ENCODE results near the gene NCK2. TPM values are rescaled to one million over a fixed set of nuclear protein-coding genes. Genes with fewer than 3 reads are reported as not detected.

NCK2 gene
- polyA plus RNA-seq, 1 of the 3 experiments (the other 2 are of a cell fraction): 42.8 TPM

- POLR2A ChIA-PET: no interaction called here
- Histone ChIP-seq H3K27ac (ENCODE audit: low read depth in 2 of 2, low read length in 1 of 2) (no peak overlapping the region), H3K9me3 (no peaks in the 10 kb centered on the region), H3K4me3 (ENCODE audit: low read depth in 2 of 2, low read length in 1 of 2) (no peak overlapping the region), H3K9me2 (no peaks in the 10 kb centered on the region), H3K27me3 (ENCODE audit: insufficient read depth) (no peaks in the 10 kb centered on the region), H3K79me2 (ENCODE audit: insufficient read depth) (no peaks in the 10 kb centered on the region), H3K4me2 (no peak overlapping the region), H2AFZ (ENCODE audit: low read depth) (no peak overlapping the region), H3K4me1 (ENCODE audit: control insufficient read depth in 1 of 2, insufficient read depth in 2 of 2, low read depth in 1 of 2, low read length in 1 of 2) (peaks cover 0 to 19% of the 10 kb centered on the region in 2 experiments; a peak in 2 of 4 replicates), H3K9ac (no peak overlapping the region), H4K20me1 (ENCODE audit: insufficient read depth) (no peaks in the 10 kb centered on the region), H3F3A (replicated peaks; ENCODE audit: insufficient read depth) (no peaks in the 10 kb centered on the region), H3K36me3 (replicated peaks in 1 of 2; ENCODE audit: control insufficient read depth in 1 of 2, insufficient read depth in 2 of 2, low read length in 1 of 2) (no peaks in the 10 kb centered on the region)
- DNase-seq: peak; percentile 46
- TF ChIP-seq YY1 (IDR thresholded peaks at IDR 0.05; ENCODE audit: low read depth) (no peak), RFX5 (IDR thresholded peaks at IDR 0.05; ENCODE audit: low read length) (no peak), TAF1 (IDR thresholded peaks at IDR 0.05; ENCODE audit: borderline replicate concordance, low read depth, low read length) (no peak), MAX (IDR thresholded peaks at IDR 0.05; ENCODE audit: low read depth) (no peak), NFIC (IDR thresholded peaks at IDR 0.05; ENCODE audit: borderline replicate concordance) (no peak), IRF3 (IDR thresholded peaks at IDR 0.05; ENCODE audit: low read depth, low read length) (no peak), REST (IDR thresholded peaks at IDR 0.05; ENCODE audit: low read depth, low read length) (no peak), JUND (IDR thresholded peaks at IDR 0.05) (no peak), POLR2AphosphoS5 (IDR thresholded peaks at IDR 0.05; ENCODE audit: low read depth, low read length) (no peak), GATA2 (CRISPR knock-in tag; IDR thresholded peaks at IDR 0.05) (no peak), RXRA (IDR thresholded peaks at IDR 0.05; ENCODE audit: borderline replicate concordance, low read depth) (no peak), SIN3A (IDR thresholded peaks at IDR 0.05; ENCODE audit: borderline replicate concordance, low read depth, low read length) (no peak)
- 21% methylated on average over 2 of the region's 2 CpGs for WGBS (ENCODE audit: low lambda C conversion rate)
- CTCF ChIA-PET: interaction anchor here (0.6 to 1.0 kb wide), 3 partner anchors 19 to 353 kb away, joined by 3 read pairs; no protein-coding TSS in a partner anchor
Measured at GRCh38 chr2:105929516-105929915, 184.8 kb downstream of the NCK2 start.

DNA sequence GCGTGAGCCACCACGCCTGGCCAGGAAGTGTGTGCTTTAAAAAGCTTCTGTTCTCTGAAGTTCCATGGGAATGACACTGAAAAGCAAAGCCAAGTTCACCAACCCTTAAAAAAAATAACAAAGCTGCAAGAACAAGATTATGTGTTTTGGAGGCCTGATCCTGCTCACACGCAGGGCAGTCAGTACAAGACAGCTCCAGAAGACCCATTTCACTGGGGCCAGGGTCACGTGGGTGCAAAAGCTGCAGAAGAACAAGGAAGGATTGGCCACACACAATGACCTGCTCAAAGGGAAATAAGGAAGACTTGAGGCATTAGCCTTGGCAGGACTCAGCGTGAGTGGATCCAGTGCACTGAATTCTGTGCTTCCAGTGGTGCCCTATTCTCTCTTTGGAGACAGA is 187.9 kb downstream of the NCK2 start:
- CTCF ChIA-PET: interaction anchor here (1.0 kb wide), 1 partner anchor 9 kb away, joined by 3 read pairs; no protein-coding TSS in a partner anchor
- Histone ChIP-seq H3K79me2 (ENCODE audit: insufficient read depth) (no peaks in the 10 kb centered on the region), H3K36me3 (replicated peaks in 1 of 2; ENCODE audit: control insufficient read depth in 1 of 2, insufficient read depth in 2 of 2, low read length in 1 of 2) (no peaks in the 10 kb centered on the region), H2AFZ (ENCODE audit: low read depth) (no peak overlapping the region), H3F3A (replicated peaks; ENCODE audit: insufficient read depth) (no peaks in the 10 kb centered on the region), H3K9me2 (no peaks in the 10 kb centered on the region), H3K4me3 (ENCODE audit: low read depth in 2 of 2, low read length in 1 of 2) (no peak overlapping the region), H3K27ac (ENCODE audit: low read depth in 2 of 2, low read length in 1 of 2) (no peak overlapping the region), H3K9me3 (no peaks in the 10 kb centered on the region), H4K20me1 (ENCODE audit: insufficient read depth) (no peaks in the 10 kb centered on the region), H3K4me2 (no peak overlapping the region), H3K27me3 (ENCODE audit: insufficient read depth) (no peaks in the 10 kb centered on the region), H3K9ac (no peak overlapping the region), H3K4me1 (ENCODE audit: control insufficient read depth in 1 of 2, insufficient read depth in 2 of 2, low read depth in 1 of 2, low read length in 1 of 2) (peaks cover 0 to 8% of the 10 kb centered on the region in 2 experiments; a peak in 1 of 4 replicates)
- POLR2A ChIA-PET: no interaction called here
- no peak for DNase-seq
- 32% methylated on average over 5 of the region's 5 CpGs for WGBS (ENCODE audit: low lambda C conversion rate)
- TF ChIP-seq CHD2 (IDR thresholded peaks at IDR 0.05; ENCODE audit: low read length, partially characterized antibody): no peak
- no peak for TF ChIP-seq FOXJ3 (CRISPR knock-in tag; IDR thresholded peaks at IDR 0.05)
- TF ChIP-seq MEF2A (IDR thresholded peaks at IDR 0.05; ENCODE audit: borderline replicate concordance, low read depth): no peak
- no peak for TF ChIP-seq RCOR1 (IDR thresholded peaks at IDR 0.05; ENCODE audit: low read length)
- TF ChIP-seq EP300 (IDR thresholded peaks at IDR 0.05; ENCODE audit: borderline replicate concordance in 1 of 2, low read depth in 1 of 2, low read length in 1 of 2): no peak
- no peak for TF ChIP-seq NFIC (IDR thresholded peaks at IDR 0.05; ENCODE audit: borderline replicate concordance)
- no peak for TF ChIP-seq TCF12 (IDR thresholded peaks at IDR 0.05)
- TF ChIP-seq EZH2phosphoT487 (IDR thresholded peaks at IDR 0.05; ENCODE audit: borderline replicate concordance, low read depth): no peak
- no peak for TF ChIP-seq SIN3A (IDR thresholded peaks at IDR 0.05; ENCODE audit: borderline replicate concordance, low read depth, low read length)
- TF ChIP-seq JUND (IDR thresholded peaks at IDR 0.05): no peak
- TF ChIP-seq, protein P1, sequence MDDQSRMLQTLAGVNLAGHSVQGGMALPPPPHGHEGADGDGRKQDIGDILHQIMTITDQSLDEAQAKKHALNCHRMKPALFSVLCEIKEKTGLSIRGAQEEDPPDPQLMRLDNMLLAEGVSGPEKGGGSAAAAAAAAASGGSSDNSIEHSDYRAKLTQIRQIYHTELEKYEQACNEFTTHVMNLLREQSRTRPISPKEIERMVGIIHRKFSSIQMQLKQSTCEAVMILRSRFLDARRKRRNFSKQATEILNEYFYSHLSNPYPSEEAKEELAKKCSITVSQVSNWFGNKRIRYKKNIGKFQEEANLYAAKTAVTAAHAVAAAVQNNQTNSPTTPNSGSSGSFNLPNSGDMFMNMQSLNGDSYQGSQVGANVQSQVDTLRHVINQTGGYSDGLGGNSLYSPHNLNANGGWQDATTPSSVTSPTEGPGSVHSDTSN (IDR thresholded peaks at IDR 0.05): no peak
- TF ChIP-seq, protein P2, sequence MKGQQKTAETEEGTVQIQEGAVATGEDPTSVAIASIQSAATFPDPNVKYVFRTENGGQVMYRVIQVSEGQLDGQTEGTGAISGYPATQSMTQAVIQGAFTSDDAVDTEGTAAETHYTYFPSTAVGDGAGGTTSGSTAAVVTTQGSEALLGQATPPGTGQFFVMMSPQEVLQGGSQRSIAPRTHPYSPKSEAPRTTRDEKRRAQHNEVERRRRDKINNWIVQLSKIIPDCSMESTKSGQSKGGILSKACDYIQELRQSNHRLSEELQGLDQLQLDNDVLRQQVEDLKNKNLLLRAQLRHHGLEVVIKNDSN (IDR thresholded peaks at IDR 0.05; ENCODE audit: borderline replicate concordance, low read depth): no peak

Data from SK-N-SH (cell line).